ENCODE results near the gene MYCN. TPM values are rescaled to one million over a fixed set of nuclear protein-coding genes. Genes with fewer than 3 reads are reported as not detected.

Gene MYCN
- total RNA-seq, 2 donors from 2014 or later = 0.21 to 0.81 TPM

DNA sequence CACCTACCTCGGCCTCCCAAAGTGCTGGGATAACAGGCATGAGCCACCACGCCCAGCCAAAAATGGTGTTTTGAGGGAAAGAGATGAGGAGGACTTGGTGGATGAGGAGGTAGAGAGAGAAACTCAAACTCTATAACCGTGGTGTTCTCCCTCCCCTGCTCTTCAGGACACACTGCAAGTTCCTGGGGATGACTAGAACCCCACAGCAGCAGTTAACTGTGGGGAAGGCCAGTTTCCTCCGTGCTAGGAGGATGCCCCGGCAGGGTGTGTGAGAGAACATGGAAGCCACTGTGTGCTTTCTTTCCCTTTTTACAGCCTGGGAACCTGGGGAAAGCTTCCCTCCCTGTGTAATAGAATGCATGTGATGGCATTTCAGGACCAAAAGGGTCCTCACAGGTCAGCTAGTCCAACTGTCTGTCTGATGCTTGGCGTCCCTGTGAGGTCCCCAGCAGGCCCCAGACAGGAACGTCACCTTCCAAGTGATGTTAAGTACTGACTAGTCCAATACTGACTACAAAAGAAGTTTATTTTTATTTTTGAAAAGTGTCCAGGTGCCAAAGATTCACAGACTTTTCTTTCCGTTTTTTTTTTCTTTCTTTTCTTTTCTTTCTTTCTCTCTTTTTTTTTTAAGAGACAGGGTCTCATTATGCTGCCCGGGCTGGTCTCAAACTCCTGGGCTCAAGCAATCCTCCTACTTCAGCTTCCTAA lies 38.9 kb downstream of the MYCN start:
- no peaks in the 10 kb centered on the region for H3K9me3 ChIP-seq
- no peak for TF ChIP-seq CTCF (IDR thresholded peaks at IDR 0.05)
- peaks cover 0 to 2% of the 10 kb centered on the region in 2 donors for H3K4me1 ChIP-seq (ENCODE audit: control insufficient read depth in 1 of 2, low read depth in 2 of 2)
- no peak overlapping the region for H3K4me3 ChIP-seq
- no peaks in the 10 kb centered on the region for H3K36me3 ChIP-seq
- no peak for ATAC-seq (ENCODE audit: insufficient number of reproducible peaks, low FRiP score, low read depth)
- no peak overlapping the region for H3K27ac ChIP-seq
- no peaks in the 10 kb centered on the region for H3K27me3 ChIP-seq (replicated peaks; ENCODE audit: insufficient read depth)
- no peak for DNase-seq (ENCODE audit: low spot score)

DNA sequence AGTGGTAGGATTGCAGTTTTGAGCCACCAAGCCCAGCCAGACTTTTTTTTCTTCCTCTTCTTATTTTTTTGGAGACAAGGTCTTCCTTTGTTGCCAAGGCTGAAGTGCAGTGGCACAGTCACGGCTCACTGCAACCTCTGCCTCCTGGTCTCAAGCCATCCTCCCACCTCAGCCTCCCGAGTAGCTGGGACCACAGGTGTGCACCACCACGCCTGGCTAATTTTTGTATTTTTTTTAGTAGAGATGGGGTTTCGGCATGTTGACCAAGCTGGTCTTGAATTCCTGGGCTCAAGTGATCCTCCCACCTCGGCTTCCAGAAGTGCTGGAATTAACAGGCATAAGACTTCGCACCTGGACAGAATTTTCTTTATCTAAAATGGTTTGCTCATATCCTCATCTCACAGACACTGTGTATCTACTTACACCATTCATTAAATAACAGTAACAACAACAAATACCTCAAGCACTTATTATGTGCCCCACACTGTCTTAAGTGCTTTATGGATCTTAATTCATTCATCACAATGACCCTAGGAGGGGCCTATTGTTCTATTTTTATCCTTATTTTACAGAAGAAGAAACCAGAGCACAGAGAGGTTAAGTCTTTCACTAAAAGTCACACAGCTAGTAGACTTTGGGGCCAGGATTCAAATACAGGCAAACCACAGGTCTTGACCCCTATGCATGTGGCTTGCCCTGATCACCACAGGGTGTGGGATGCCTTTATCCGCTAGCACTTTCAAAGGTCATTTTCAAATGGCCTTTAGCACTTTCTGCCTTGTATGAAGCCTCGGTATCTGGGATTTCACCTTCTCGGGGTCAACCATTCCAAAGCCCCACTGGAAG lies 39.6 kb downstream of the MYCN start:
- no peak for TF ChIP-seq CTCF (IDR thresholded peaks at IDR 0.05)
- no peak for ATAC-seq (ENCODE audit: insufficient number of reproducible peaks, low FRiP score, low read depth)
- H3K36me3 ChIP-seq = no peaks in the 10 kb centered on the region
- no peaks in the 10 kb centered on the region for H3K27me3 ChIP-seq (replicated peaks; ENCODE audit: insufficient read depth)
- peaks cover 0 to 6% of the 10 kb centered on the region in 2 donors for H3K4me1 ChIP-seq (ENCODE audit: control insufficient read depth in 1 of 2, low read depth in 2 of 2)
- no peak for DNase-seq (ENCODE audit: low spot score)
- H3K4me3 ChIP-seq = no peak overlapping the region
- no peak overlapping the region for H3K27ac ChIP-seq
- H3K9me3 ChIP-seq = no peaks in the 10 kb centered on the region

GRCh38 chr2:15980605-15981098 lies 40.3 kb downstream of the MYCN start:
- TF ChIP-seq CTCF (IDR thresholded peaks at IDR 0.05) = no peak
- no peaks in the 10 kb centered on the region for H3K9me3 ChIP-seq
- peaks cover 0 to 6% of the 10 kb centered on the region in 2 donors for H3K4me1 ChIP-seq (ENCODE audit: control insufficient read depth in 1 of 2, low read depth in 2 of 2)
- H3K4me3 ChIP-seq = no peak overlapping the region
- no peak overlapping the region for H3K27ac ChIP-seq
- H3K27me3 ChIP-seq (replicated peaks; ENCODE audit: insufficient read depth) = no peaks in the 10 kb centered on the region
- ATAC-seq (ENCODE audit: insufficient number of reproducible peaks, low FRiP score, low read depth) = no peak
- no peak for DNase-seq (ENCODE audit: low spot score)
- H3K36me3 ChIP-seq = no peaks in the 10 kb centered on the region

GRCh38 chr2:15981646-15982045 lies 41.3 kb downstream of the MYCN start:
- H3K4me1 ChIP-seq (ENCODE audit: control insufficient read depth in 1 of 2, low read depth in 2 of 2) = peaks cover 0 to 6% of the 10 kb centered on the region in 2 donors
- no peaks in the 10 kb centered on the region for H3K36me3 ChIP-seq
- DNase-seq (ENCODE audit: low spot score) = no peak
- H3K9me3 ChIP-seq = no peaks in the 10 kb centered on the region
- H3K27me3 ChIP-seq (replicated peaks; ENCODE audit: insufficient read depth) = no peaks in the 10 kb centered on the region
- no peak for TF ChIP-seq CTCF (IDR thresholded peaks at IDR 0.05)
- H3K4me3 ChIP-seq = no peak overlapping the region
- ATAC-seq (ENCODE audit: insufficient number of reproducible peaks, low FRiP score, low read depth) = no peak
- H3K27ac ChIP-seq = no peak overlapping the region
